SJCRH30 (cell line): ENCODE results near the gene LUC7L2. TPM values are rescaled to one million over a fixed set of nuclear protein-coding genes. Genes with fewer than 3 reads are reported as not detected.
"Not testable (repeated sequence)": the region's sequence is repeated elsewhere in the genome, so short reads cannot be mapped to it uniquely, and the experiment has no call there.

ENCODE experiments used
- DNase-seq, 2 experiments: peaks; one replicate each; pipeline ENCODE4 v3.0.0-alpha.2; 2015 to 2020
- H3K27ac ChIP-seq: fragments of 250-450 bp; sonication (Bioruptor Pico); 2 replicates; pipeline ENCODE4 v1.5.1; 2020; ENCODE audit warnings: mild to moderate bottlenecking, moderate library complexity
- H3K27me3 ChIP-seq: fragments of 250-450 bp; sonication (Bioruptor Pico); 2 replicates; pipeline ENCODE4 v1.5.1; 2020; ENCODE audit warnings: mild to moderate bottlenecking, moderate library complexity
- H3K36me3 ChIP-seq: fragments of 250-450 bp; sonication (Bioruptor Pico); 2 replicates; pipeline ENCODE4 v1.5.1; 2020; ENCODE audit warnings: mild to moderate bottlenecking, moderate library complexity
- H3K4me1 ChIP-seq: fragments of 250-450 bp; sonication (Bioruptor Pico); 2 replicates; pipeline ENCODE4 v1.5.1; 2020; ENCODE audit warnings: mild to moderate bottlenecking, moderate library complexity
- H3K4me3 ChIP-seq: fragments of 250-450 bp; sonication (Bioruptor Pico); 2 replicates; pipeline ENCODE4 v1.5.1; 2020; ENCODE audit warnings: mild to moderate bottlenecking, moderate library complexity
- H3K9me3 ChIP-seq: fragments of 250-450 bp; sonication (Bioruptor Pico); replicated peaks from 2 replicates; pipeline ENCODE4 v1.5.1; 2020; ENCODE audit warnings: mild to moderate bottlenecking, moderate library complexity
- total RNA-seq: library from RNA; depleted of rRNA; stranded (reverse); fragments of >200 nt; shearing (Covaris generic); gene quantifications from 2 replicates; pipeline ENCODE4 v1.2.3, GENCODE V29; 2014

LUC7L2 gene
- total RNA-seq, 1 experiment from 2014 or later = 111 TPM

- peak overlapping the region; percentile 99 for H3K27ac ChIP-seq
- no peaks in the 10 kb centered on the region for H3K27me3 ChIP-seq
- H3K9me3 ChIP-seq = no peaks in the 10 kb centered on the region
- 0 out of 2 replicates have a peak, but pooled peaks cover 4% of the 10 kb centered on the region for H3K4me1 ChIP-seq
- no peaks in the 10 kb centered on the region; the same call in 1 of the 2 replicates for H3K36me3 ChIP-seq
- no peak for DNase-seq
- peak overlapping the region; percentile 99 for H3K4me3 ChIP-seq
Measured at GRCh38 chr7:139340808-139341057, 19.0 kb upstream of the LUC7L2 start.

GRCh38 chr7:139341058-139341775 lies 18.5 kb upstream of the LUC7L2 start, which contains the start of gene FMC1:
Gene FMC1, plus strand, starts transcription at chr7:139341337. Its CDS starts 48 bp downstream, at chr7:139341385.
- no peaks in the 10 kb centered on the region for H3K27me3 ChIP-seq
- no peaks in the 10 kb centered on the region for H3K9me3 ChIP-seq
- DNase-seq = peak; percentile 96 to 97
- peak within 1 kb of the TSS; percentile 99 for H3K27ac ChIP-seq
- no peaks in the 10 kb centered on the region; the same call in 1 of the 2 replicates for H3K36me3 ChIP-seq
- H3K4me3 ChIP-seq = peak within 1 kb of the TSS; percentile 99
- H3K4me1 ChIP-seq = 0 out of 2 replicates have a peak, but pooled peaks cover 4% of the 10 kb centered on the region

- no peaks in the 10 kb centered on the region for H3K9me3 ChIP-seq
- peaks cover 1% of the 10 kb centered on the region for H3K36me3 ChIP-seq
- H3K4me3 ChIP-seq = peak overlapping the region; percentile 99
- no peaks in the 10 kb centered on the region for H3K27me3 ChIP-seq
- peak overlapping the region; percentile 99 for H3K27ac ChIP-seq
- 0 out of 2 replicates have a peak, but pooled peaks cover 4% of the 10 kb centered on the region for H3K4me1 ChIP-seq
- DNase-seq = no peak
Measured at GRCh38 chr7:139341776-139342226, 17.9 kb upstream of the LUC7L2 start.

GRCh38 chr7:139345042-139345441 lies 14.7 kb upstream of the LUC7L2 start:
- H3K27me3 ChIP-seq = no peaks in the 10 kb centered on the region
- no peak overlapping the region for H3K27ac ChIP-seq
- 0 out of 2 replicates have a peak, but pooled peaks cover 4% of the 10 kb centered on the region for H3K4me1 ChIP-seq
- H3K9me3 ChIP-seq = no peaks in the 10 kb centered on the region
- H3K4me3 ChIP-seq = no peak overlapping the region
- peaks cover 7% of the 10 kb centered on the region for H3K36me3 ChIP-seq
- no peak for DNase-seq

- no peak for DNase-seq
- Histone ChIP-seq H3K27ac (no peak overlapping the region), H3K9me3 (no peaks in the 10 kb centered on the region)
Measured at GRCh38 chr7:139351027-139351426, 8.7 kb upstream of the LUC7L2 start.

GRCh38 chr7:139354729-139355128 lies 5.0 kb upstream of the LUC7L2 start:
- no peak for DNase-seq
- Histone ChIP-seq H3K9me3 (no peaks in the 10 kb centered on the region), H3K27me3 (no peaks in the 10 kb centered on the region), H3K27ac (no peak overlapping the region), H3K4me3 (no peak overlapping the region), H3K36me3 (no peaks in the 10 kb centered on the region), H3K4me1 (no peaks in the 10 kb centered on the region)

More at GRCh38 chr7:139351027-139351426, 8.7 kb upstream of the LUC7L2 start:
- H3K4me1 ChIP-seq = no peaks in the 10 kb centered on the region
- no peaks in the 10 kb centered on the region for H3K27me3 ChIP-seq
- H3K36me3 ChIP-seq = peaks cover 7% of the 10 kb centered on the region
- no peak overlapping the region for H3K4me3 ChIP-seq

GRCh38 chr7:139355320-139355719 lies 4.4 kb upstream of the LUC7L2 start:
- H3K9me3 ChIP-seq = no peaks in the 10 kb centered on the region
- H3K4me3 ChIP-seq = no peak overlapping the region
- H3K27me3 ChIP-seq = no peaks in the 10 kb centered on the region
- DNase-seq = no peak
- H3K36me3 ChIP-seq = no peaks in the 10 kb centered on the region
- H3K4me1 ChIP-seq = no peaks in the 10 kb centered on the region
- H3K27ac ChIP-seq = no peak overlapping the region

GRCh38 chr7:139357729-139358506 lies 1.8 kb upstream of the LUC7L2 start:
- not testable (repeated sequence) for H3K36me3 ChIP-seq, DNase-seq, H3K9me3 ChIP-seq, H3K27me3 ChIP-seq, H3K4me1 ChIP-seq
- Histone ChIP-seq H3K27ac (peak overlapping the region; percentile 86), H3K4me3 (peak overlapping the region; percentile 78)

GRCh38 chr7:139358541-139359365 lies 941 bp upstream of the LUC7L2 start:
- Histone ChIP-seq H3K9me3 (no peaks in the 10 kb centered on the region), H3K36me3 (peaks cover 5% of the 10 kb centered on the region), H3K27me3 (no peaks in the 10 kb centered on the region), H3K4me3 (peak overlapping the region; percentile 78), H3K27ac (peak overlapping the region; percentile 86), H3K4me1 (no peaks in the 10 kb centered on the region)
- peak; percentile 19 to 41 for DNase-seq

- H3K36me3 ChIP-seq = peaks cover 16% of the 10 kb centered on the region
- DNase-seq = peak; percentile 97
- no peaks in the 10 kb centered on the region for H3K4me1 ChIP-seq
- H3K9me3 ChIP-seq = no peaks in the 10 kb centered on the region
- no peaks in the 10 kb centered on the region for H3K27me3 ChIP-seq
- H3K4me3 ChIP-seq = peak overlapping the region; percentile 78
- H3K27ac ChIP-seq = peak overlapping the region; percentile 86
Measured at GRCh38 chr7:139360210-139360947, 685 bp downstream of the LUC7L2 start.

GRCh38 chr7:139360948-139361307 lies 1.2 kb downstream of the LUC7L2 start:
- no peak for DNase-seq
- Histone ChIP-seq H3K4me3 (peak overlapping the region; percentile 78), H3K4me1 (no peaks in the 10 kb centered on the region), H3K9me3 (no peaks in the 10 kb centered on the region), H3K36me3 (peaks cover 18% of the 10 kb centered on the region), H3K27ac (peak overlapping the region; percentile 86), H3K27me3 (no peaks in the 10 kb centered on the region)

GRCh38 chr7:139361523-139361922 lies 1.8 kb downstream of the LUC7L2 start:
- Histone ChIP-seq H3K27me3 (no peaks in the 10 kb centered on the region), H3K36me3 (peaks cover 22% of the 10 kb centered on the region), H3K4me3 (peak overlapping the region; percentile 78), H3K9me3 (no peaks in the 10 kb centered on the region), H3K27ac (peak overlapping the region; percentile 86), H3K4me1 (no peaks in the 10 kb centered on the region)
- DNase-seq = peak in 1 of 2 experiments; percentile 8

- DNase-seq = peak in 1 of 2 experiments; percentile 42
- H3K27ac ChIP-seq = no peak overlapping the region
Measured at GRCh38 chr7:139362302-139362701, 2.6 kb downstream of the LUC7L2 start.

GRCh38 chr7:139362981-139363380 lies 3.3 kb downstream of the LUC7L2 start:
- Histone ChIP-seq H3K27me3 (no peaks in the 10 kb centered on the region), H3K4me3 (no peak overlapping the region), H3K27ac (no peak overlapping the region), H3K9me3 (no peaks in the 10 kb centered on the region), H3K36me3 (peaks cover 35% of the 10 kb centered on the region), H3K4me1 (no peaks in the 10 kb centered on the region)
- DNase-seq = no peak

More at GRCh38 chr7:139362302-139362701, 2.6 kb downstream of the LUC7L2 start:
- Histone ChIP-seq H3K36me3 (peaks cover 28% of the 10 kb centered on the region), H3K27me3 (no peaks in the 10 kb centered on the region), H3K4me1 (no peaks in the 10 kb centered on the region), H3K9me3 (no peaks in the 10 kb centered on the region), H3K4me3 (no peak overlapping the region)
